HUES48 (cell line): ENCODE results near the gene ZSWIM3.

Experiments
- H3K27ac ChIP-seq: one replicate; pipeline ENCODE4 v1.7.0; 2013; ENCODE audit warnings: low read depth, low read length, inconsistent platforms
- H3K27me3 ChIP-seq: 2 replicates; pipeline ENCODE4 v1.6.1; 2013; ENCODE audit warnings: mild to moderate bottlenecking, low read length; ENCODE audit not compliant: control insufficient read depth, insufficient read depth
- H3K36me3 ChIP-seq: 2 replicates; pipeline ENCODE4 v1.6.1; 2013; ENCODE audit warnings: low read length; ENCODE audit not compliant: control insufficient read depth, insufficient read depth
- H3K4me1 ChIP-seq: 2 replicates; pipeline ENCODE4 v1.6.1; 2013; ENCODE audit warnings: mild to moderate bottlenecking, low read length; ENCODE audit not compliant: control insufficient read depth, insufficient read depth
- H3K4me3 ChIP-seq: 2 replicates; pipeline ENCODE4 v1.5.1; 2013; ENCODE audit warnings: mild to moderate bottlenecking, low read depth, low read length
- H3K9ac ChIP-seq: 2 replicates; pipeline ENCODE4 v1.6.1; 2013; ENCODE audit warnings: mild to moderate bottlenecking, low read depth, low read length, moderate library complexity
- H3K9me3 ChIP-seq: 2 replicates; pipeline ENCODE4 v1.6.1; 2013; ENCODE audit warnings: low read length; ENCODE audit not compliant: control insufficient read depth, insufficient read depth

The ZSWIM3 gene

GRCh38 chr20:45857114-45857881 lies at the start of gene ZSWIM3, which contains the start of gene ACOT8:
ZSWIM3 (plus strand) TSS chr20:45857614; CDS start chr20:45857826, 212 bp downstream.
ACOT8 (minus strand) TSS chr20:45857392; CDS start chr20:45857315, 77 bp downstream.
- Histone ChIP-seq H3K9ac (peak within 1 kb of the TSS; percentile 42), H3K27me3 (no peaks in the 10 kb centered on the region), H3K27ac (peak within 1 kb of the TSS; percentile 88), H3K36me3 (peaks cover 2% of the 10 kb centered on the region), H3K4me1 (peaks cover 39% of the 10 kb centered on the region), H3K9me3 (no peaks in the 10 kb centered on the region), H3K4me3 (peak within 1 kb of the TSS; percentile 89)

- Histone ChIP-seq H3K9ac (no peak overlapping the region), H3K27ac (no peak overlapping the region), H3K4me1 (no peaks in the 10 kb centered on the region), H3K36me3 (peaks cover 66% of the 10 kb centered on the region), H3K4me3 (no peak overlapping the region), H3K9me3 (no peaks in the 10 kb centered on the region), H3K27me3 (no peaks in the 10 kb centered on the region)
Observed at GRCh38 chr20:45810191-45810970, 47.0 kb upstream of the ZSWIM3 start.

- Histone ChIP-seq H3K9ac (peak within 1 kb of the TSS; percentile 88), H3K4me3 (peak within 1 kb of the TSS; percentile 93), H3K4me1 (no peaks in the 10 kb centered on the region), H3K27ac (peak within 1 kb of the TSS; percentile 82), H3K27me3 (no peaks in the 10 kb centered on the region), H3K36me3 (peaks cover 67% of the 10 kb centered on the region), H3K9me3 (no peaks in the 10 kb centered on the region)
Observed at GRCh38 chr20:45812157-45813005, 45.0 kb upstream of the ZSWIM3 start, which contains the start of gene UBE2C. UBE2C (plus strand) TSS chr20:45812644; CDS start chr20:45812696, 52 bp downstream.

- H3K4me1 ChIP-seq, result no peaks in the 10 kb centered on the region
- peak overlapping the region; percentile 82 for H3K27ac ChIP-seq
- peaks cover 69% of the 10 kb centered on the region for H3K36me3 ChIP-seq
- H3K27me3 ChIP-seq, result no peaks in the 10 kb centered on the region
- peak overlapping the region; percentile 88 for H3K9ac ChIP-seq
- no peaks in the 10 kb centered on the region for H3K9me3 ChIP-seq
- peak overlapping the region; percentile 93 for H3K4me3 ChIP-seq
Observed at GRCh38 chr20:45813006-45813340, 44.4 kb upstream of the ZSWIM3 start.

- Histone ChIP-seq H3K4me3 (peak overlapping the region; percentile 93), H3K36me3 (peaks cover 68% of the 10 kb centered on the region), H3K27ac (no peak overlapping the region), H3K9me3 (no peaks in the 10 kb centered on the region), H3K9ac (peak overlapping the region; percentile 88), H3K27me3 (no peaks in the 10 kb centered on the region), H3K4me1 (no peaks in the 10 kb centered on the region)
Observed at GRCh38 chr20:45813489-45813888, 43.9 kb upstream of the ZSWIM3 start.

GRCh38 chr20:45814314-45814713 lies 43.1 kb upstream of the ZSWIM3 start:
- Histone ChIP-seq H3K27me3 (no peaks in the 10 kb centered on the region), H3K4me3 (peak overlapping the region; percentile 93; the same call in 1 of the 2 replicates), H3K9ac (no peak overlapping the region), H3K9me3 (no peaks in the 10 kb centered on the region), H3K4me1 (no peaks in the 10 kb centered on the region), H3K36me3 (peaks cover 60% of the 10 kb centered on the region), H3K27ac (no peak overlapping the region)

- no peaks in the 10 kb centered on the region for H3K4me1 ChIP-seq
- no peak overlapping the region for H3K9ac ChIP-seq
- no peaks in the 10 kb centered on the region for H3K27me3 ChIP-seq
- peaks cover 37% of the 10 kb centered on the region for H3K36me3 ChIP-seq
- no peak overlapping the region for H3K4me3 ChIP-seq
- H3K9me3 ChIP-seq, result no peaks in the 10 kb centered on the region
- peak overlapping the region; percentile 44 for H3K27ac ChIP-seq
Observed at GRCh38 chr20:45816951-45817350, 40.5 kb upstream of the ZSWIM3 start.

GRCh38 chr20:45817376-45818194 lies 39.8 kb upstream of the ZSWIM3 start:
- H3K4me3 ChIP-seq, result no peak overlapping the region
- no peaks in the 10 kb centered on the region for H3K9me3 ChIP-seq

GRCh38 chr20:45818239-45818638 lies 39.2 kb upstream of the ZSWIM3 start:
- H3K9ac ChIP-seq, result no peak overlapping the region
- H3K4me3 ChIP-seq, result no peak overlapping the region
- H3K9me3 ChIP-seq, result no peaks in the 10 kb centered on the region
- H3K27ac ChIP-seq, result no peak overlapping the region
- H3K27me3 ChIP-seq, result peaks cover 4% of the 10 kb centered on the region
- H3K4me1 ChIP-seq, result no peaks in the 10 kb centered on the region
- peaks cover 37% of the 10 kb centered on the region for H3K36me3 ChIP-seq

More at GRCh38 chr20:45817376-45818194, 39.8 kb upstream of the ZSWIM3 start:
- no peak overlapping the region for H3K9ac ChIP-seq
- peak overlapping the region; percentile 44 for H3K27ac ChIP-seq
- H3K4me1 ChIP-seq, result no peaks in the 10 kb centered on the region
- peaks cover 37% of the 10 kb centered on the region for H3K36me3 ChIP-seq
- H3K27me3 ChIP-seq, result no peaks in the 10 kb centered on the region

GRCh38 chr20:45819466-45819865 lies 37.9 kb upstream of the ZSWIM3 start:
- H3K4me1 ChIP-seq, result no peaks in the 10 kb centered on the region
- H3K27ac ChIP-seq, result no peak overlapping the region
- H3K9ac ChIP-seq, result no peak overlapping the region
- H3K9me3 ChIP-seq, result no peaks in the 10 kb centered on the region
- H3K4me3 ChIP-seq, result no peak overlapping the region
- peaks cover 13% of the 10 kb centered on the region for H3K27me3 ChIP-seq
- H3K36me3 ChIP-seq, result peaks cover 30% of the 10 kb centered on the region
